WTC11 (cell line): ENCODE measurements around the gene MARCHF7.

Experiments used
- AFF4 ChIP-seq: sonication (generic); formaldehyde crosslinking; IDR thresholded peaks from 2 replicates; pipeline ENCODE4 v1.8.1; 2023; ENCODE audit warnings: mild to moderate bottlenecking, missing genetic modification reagents, borderline replicate concordance
- ATF1 ChIP-seq: sonication (generic); formaldehyde crosslinking; IDR thresholded peaks from 2 replicates; pipeline ENCODE4 v1.8.1; 2023; ENCODE audit warnings: mild to moderate bottlenecking, moderate library complexity, missing genetic modification reagents
- FOXK1 ChIP-seq: sonication (generic); formaldehyde crosslinking; IDR thresholded peaks from 2 replicates; pipeline ENCODE4 v1.8.0; 2022; ENCODE audit warnings: mild to moderate bottlenecking, moderate library complexity, missing genetic modification reagents
- FOXP1 ChIP-seq: sonication (generic); formaldehyde crosslinking; IDR thresholded peaks from 2 replicates; pipeline ENCODE4 v1.8.0; 2022; ENCODE audit warnings: missing genetic modification reagents, mild to moderate bottlenecking, moderate library complexity, borderline replicate concordance
- MAX ChIP-seq: sonication (generic); formaldehyde crosslinking; IDR thresholded peaks from 2 replicates; pipeline ENCODE4 v1.8.0; 2022; ENCODE audit warnings: mild to moderate bottlenecking, missing genetic modification reagents
- NR2C2 ChIP-seq: sonication (generic); formaldehyde crosslinking; IDR thresholded peaks from 2 replicates; pipeline ENCODE4 v1.8.0; 2022; ENCODE audit warnings: mild to moderate bottlenecking, missing genetic modification reagents
- TEAD4 ChIP-seq: sonication (generic); formaldehyde crosslinking; IDR thresholded peaks from 2 replicates; pipeline ENCODE4 v1.8.0; 2022; ENCODE audit warnings: mild to moderate bottlenecking, missing genetic modification reagents
- TP53 ChIP-seq: sonication (generic); formaldehyde crosslinking; IDR thresholded peaks from 2 replicates; pipeline ENCODE4 v1.8.1; 2023; ENCODE audit warnings: mild to moderate bottlenecking, missing genetic modification reagents
- USF1 ChIP-seq: sonication (generic); formaldehyde crosslinking; IDR thresholded peaks from 2 replicates; pipeline ENCODE4 v1.8.0; 2022; ENCODE audit warnings: mild to moderate bottlenecking, missing genetic modification reagents
- USF2 ChIP-seq: sonication (generic); formaldehyde crosslinking; IDR thresholded peaks from 2 replicates; pipeline ENCODE4 v1.8.1; 2023; ENCODE audit warnings: mild to moderate bottlenecking, missing genetic modification reagents, moderate library complexity
- ZNF138 ChIP-seq: sonication (generic); formaldehyde crosslinking; conservative IDR thresholded peaks from 2 replicates; pipeline ENCODE4 v1.8.1; 2022; ENCODE audit warnings: mild to moderate bottlenecking, moderate library complexity, missing genetic modification reagents
- TF ChIP-seq, protein P1 (sequence below): fragments of 200-600 bp; IDR thresholded peaks from 2 replicates; pipeline ENCODE4 v1.8.0; 2022; ENCODE audit warnings: antibody characterized with exemption
- TF ChIP-seq, protein P2 (sequence below): sonication (generic); formaldehyde crosslinking; IDR thresholded peaks from 2 replicates; pipeline ENCODE4 v1.8.1; 2022; ENCODE audit warnings: mild to moderate bottlenecking, missing genetic modification reagents, moderate library complexity, borderline replicate concordance
- TF ChIP-seq, protein P3 (sequence below): sonication (generic); formaldehyde crosslinking; IDR thresholded peaks from 2 replicates; pipeline ENCODE4 v1.8.1; 2022; ENCODE audit warnings: missing genetic modification reagents, borderline replicate concordance

DNA sequence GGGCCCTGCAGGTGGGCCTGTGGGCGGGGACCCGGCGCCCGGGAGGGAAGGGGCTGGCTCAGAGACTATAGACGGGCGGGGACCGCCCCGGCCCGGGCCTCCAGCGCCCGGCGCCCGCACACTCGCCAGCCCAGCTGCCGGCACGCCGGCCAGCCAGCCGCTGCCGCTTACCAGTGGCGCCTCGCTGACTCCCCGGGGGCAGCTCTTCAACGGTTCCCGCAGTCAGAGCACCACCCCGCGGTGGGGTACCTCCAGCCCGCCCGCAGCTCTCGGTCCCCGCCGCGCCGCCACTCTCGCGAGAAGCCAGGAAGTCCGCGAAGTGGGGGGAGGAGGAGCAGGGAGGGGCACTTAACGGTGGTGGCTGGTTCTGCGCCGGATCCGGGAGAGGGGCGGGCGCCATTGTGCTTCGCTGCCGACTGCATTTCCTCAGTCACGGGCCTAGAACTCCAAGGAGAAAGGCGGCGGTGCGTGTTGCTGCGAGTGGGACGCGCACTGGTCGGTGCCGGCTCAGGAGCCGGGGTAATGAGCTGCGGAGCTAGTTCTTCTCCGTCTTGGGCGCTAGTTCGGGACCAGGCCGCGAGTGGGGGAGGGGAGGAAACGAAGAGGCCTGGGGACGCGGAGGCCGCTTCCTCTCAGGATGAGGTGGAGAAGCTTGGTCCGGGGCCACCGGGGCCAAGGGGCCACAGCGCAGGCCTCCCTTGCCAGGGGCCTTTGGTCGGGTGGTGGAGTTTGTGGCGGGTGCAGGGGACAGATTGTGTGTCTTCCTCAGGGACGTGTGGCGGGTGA is at the start of gene MARCHF7:
- no peak for TF ChIP-seq TEAD4 (CRISPR knock-in tag)
- TF ChIP-seq, protein P1, sequence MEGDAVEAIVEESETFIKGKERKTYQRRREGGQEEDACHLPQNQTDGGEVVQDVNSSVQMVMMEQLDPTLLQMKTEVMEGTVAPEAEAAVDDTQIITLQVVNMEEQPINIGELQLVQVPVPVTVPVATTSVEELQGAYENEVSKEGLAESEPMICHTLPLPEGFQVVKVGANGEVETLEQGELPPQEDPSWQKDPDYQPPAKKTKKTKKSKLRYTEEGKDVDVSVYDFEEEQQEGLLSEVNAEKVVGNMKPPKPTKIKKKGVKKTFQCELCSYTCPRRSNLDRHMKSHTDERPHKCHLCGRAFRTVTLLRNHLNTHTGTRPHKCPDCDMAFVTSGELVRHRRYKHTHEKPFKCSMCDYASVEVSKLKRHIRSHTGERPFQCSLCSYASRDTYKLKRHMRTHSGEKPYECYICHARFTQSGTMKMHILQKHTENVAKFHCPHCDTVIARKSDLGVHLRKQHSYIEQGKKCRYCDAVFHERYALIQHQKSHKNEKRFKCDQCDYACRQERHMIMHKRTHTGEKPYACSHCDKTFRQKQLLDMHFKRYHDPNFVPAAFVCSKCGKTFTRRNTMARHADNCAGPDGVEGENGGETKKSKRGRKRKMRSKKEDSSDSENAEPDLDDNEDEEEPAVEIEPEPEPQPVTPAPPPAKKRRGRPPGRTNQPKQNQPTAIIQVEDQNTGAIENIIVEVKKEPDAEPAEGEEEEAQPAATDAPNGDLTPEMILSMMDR, result no peak
- peak; percentile 66 for TF ChIP-seq FOXK1 (CRISPR knock-in tag)
- TF ChIP-seq, protein P2, sequence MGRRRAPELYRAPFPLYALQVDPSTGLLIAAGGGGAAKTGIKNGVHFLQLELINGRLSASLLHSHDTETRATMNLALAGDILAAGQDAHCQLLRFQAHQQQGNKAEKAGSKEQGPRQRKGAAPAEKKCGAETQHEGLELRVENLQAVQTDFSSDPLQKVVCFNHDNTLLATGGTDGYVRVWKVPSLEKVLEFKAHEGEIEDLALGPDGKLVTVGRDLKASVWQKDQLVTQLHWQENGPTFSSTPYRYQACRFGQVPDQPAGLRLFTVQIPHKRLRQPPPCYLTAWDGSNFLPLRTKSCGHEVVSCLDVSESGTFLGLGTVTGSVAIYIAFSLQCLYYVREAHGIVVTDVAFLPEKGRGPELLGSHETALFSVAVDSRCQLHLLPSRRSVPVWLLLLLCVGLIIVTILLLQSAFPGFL (CRISPR knock-in tag), result peak; percentile 69; the same call in 1 of the 2 replicates
- peak; percentile 46; the same call in 1 of the 2 replicates for TF ChIP-seq USF1
- TF ChIP-seq, protein P3, sequence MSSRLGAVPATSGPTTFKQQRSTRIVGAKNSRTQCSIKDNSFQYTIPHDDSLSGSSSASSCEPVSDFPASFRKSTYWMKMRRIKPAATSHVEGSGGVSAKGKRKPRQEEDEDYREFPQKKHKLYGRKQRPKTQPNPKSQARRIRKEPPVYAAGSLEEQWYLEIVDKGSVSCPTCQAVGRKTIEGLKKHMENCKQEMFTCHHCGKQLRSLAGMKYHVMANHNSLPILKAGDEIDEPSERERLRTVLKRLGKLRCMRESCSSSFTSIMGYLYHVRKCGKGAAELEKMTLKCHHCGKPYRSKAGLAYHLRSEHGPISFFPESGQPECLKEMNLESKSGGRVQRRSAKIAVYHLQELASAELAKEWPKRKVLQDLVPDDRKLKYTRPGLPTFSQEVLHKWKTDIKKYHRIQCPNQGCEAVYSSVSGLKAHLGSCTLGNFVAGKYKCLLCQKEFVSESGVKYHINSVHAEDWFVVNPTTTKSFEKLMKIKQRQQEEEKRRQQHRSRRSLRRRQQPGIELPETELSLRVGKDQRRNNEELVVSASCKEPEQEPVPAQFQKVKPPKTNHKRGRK (CRISPR knock-in tag), result no peak
- peak; percentile 86; the same call in 1 of the 2 replicates for TF ChIP-seq FOXP1
- TF ChIP-seq ZNF138, result no peak
- TF ChIP-seq USF2, result 0 out of 2 replicates have a peak, but pooled peaks have one; percentile 43
- peak; percentile 87 for TF ChIP-seq MAX (CRISPR knock-in tag)
- no peak for TF ChIP-seq TP53 (CRISPR knock-in tag)
- TF ChIP-seq ATF1 (CRISPR knock-in tag), result peak; percentile 79; the same call in 1 of the 2 replicates
- peak; percentile 92; the same call in 1 of the 2 replicates for TF ChIP-seq AFF4 (CRISPR knock-in tag)
- TF ChIP-seq NR2C2, result no peak
